M059J (cell line): ENCODE results near the gene ZNF786. TPM values are rescaled to one million over a fixed set of nuclear protein-coding genes. Genes with fewer than 3 reads are reported as not detected.

Experiments used
- DNase-seq: peaks from one replicate; pipeline ENCODE4 v3.0.0-alpha.2; 2012; ENCODE audit warnings: low read depth
- total RNA-seq: library from RNA; depleted of rRNA; stranded (reverse); fragments of >200 nt; shearing (Covaris generic); gene quantifications from 2 replicates; pipeline ENCODE4 v1.2.3, GENCODE V29; 2014; rRNA removed

ZNF786 gene
- total RNA-seq, 1 experiment from 2014 or later, result 3.9 TPM

- peak; percentile 99 for DNase-seq
Measured at GRCh38 chr7:149028346-149029109, 62.0 kb downstream of the ZNF786 start, which contains the start of gene PDIA4. Gene PDIA4 (minus strand): TSS chr7:149028505. CDS start chr7:149028408, 97 bp downstream.

DNA sequence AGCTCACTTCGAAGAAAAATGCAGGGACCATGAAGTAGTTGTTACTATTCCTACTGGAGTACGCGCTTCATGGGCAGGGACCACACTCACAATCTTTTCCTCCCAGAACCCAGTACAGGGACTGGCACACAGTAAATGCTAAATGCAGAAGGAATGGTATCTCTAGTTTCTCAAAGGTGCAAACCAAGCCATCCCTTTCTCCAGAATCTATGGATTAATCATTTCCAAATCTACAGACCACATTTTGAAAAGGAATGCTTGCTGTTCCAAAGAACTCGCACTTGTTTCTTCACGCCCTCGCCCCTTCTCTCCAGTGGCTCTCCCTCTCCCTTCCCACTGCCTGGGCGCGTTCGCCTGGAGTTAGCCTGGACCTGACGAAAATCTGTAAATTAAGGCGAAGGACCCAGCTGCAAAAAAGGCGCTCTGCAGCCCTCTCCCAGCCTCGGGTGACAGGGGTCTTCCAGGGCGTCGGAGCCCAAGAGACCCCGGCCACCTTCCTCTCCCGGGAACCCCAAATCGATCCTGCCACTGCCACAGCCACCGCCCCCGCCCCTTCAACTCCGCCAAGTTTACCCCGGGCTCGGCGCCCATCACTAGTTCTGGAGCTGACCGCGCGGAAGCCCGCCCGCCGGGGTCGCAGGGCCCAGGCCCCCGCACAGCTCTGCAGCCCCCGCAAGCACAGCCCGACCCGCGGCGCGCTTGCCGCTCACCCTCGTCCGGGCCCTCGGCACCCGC is 62.7 kb downstream of the ZNF786 start:
- peak; percentile 15 for DNase-seq

- DNase-seq, result no peak
Measured at GRCh38 chr7:149027055-149027454, 63.5 kb downstream of the ZNF786 start.

- no peak for DNase-seq
Measured at GRCh38 chr7:149023662-149024061, 66.9 kb downstream of the ZNF786 start.

GRCh38 chr7:149022756-149023360 is 67.7 kb downstream of the ZNF786 start:
- DNase-seq, result no peak

DNA sequence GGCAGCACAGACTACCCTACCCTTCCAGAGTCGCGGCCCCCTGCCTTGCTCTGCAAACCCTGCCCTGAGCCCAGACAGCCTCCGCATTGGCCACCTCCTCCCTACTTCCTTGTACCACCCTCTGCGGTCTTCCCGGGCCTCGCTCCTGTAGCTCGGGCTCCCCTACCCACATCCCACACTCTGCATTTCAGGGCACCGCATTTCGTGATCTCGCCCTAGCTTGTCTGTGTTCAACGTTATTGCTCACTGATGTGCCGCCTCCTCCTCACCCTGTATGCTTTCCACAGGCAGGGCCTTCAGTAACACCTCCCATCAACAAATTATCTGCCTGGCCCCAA is 68.8 kb downstream of the ZNF786 start:
- no peak for DNase-seq

- DNase-seq, result no peak
Measured at GRCh38 chr7:149020483-149020882, 70.0 kb downstream of the ZNF786 start.

Other genes with a start within 250 kb of the ZNF786 start
- 19.5 and 37.1 TPM in 2 replicates for gene EZH2, start 206.4 kb downstream of the ZNF786 start, total RNA-seq
- 307 and 409 TPM in 2 replicates for gene PDIA4, start 62.2 kb downstream of the ZNF786 start, total RNA-seq
- 1.1 and 3.1 TPM in 2 replicates for gene ZNF425, start 35.6 kb upstream of the ZNF786 start, total RNA-seq
- 16.0 and 20.9 TPM in 2 replicates for gene ZNF398, start 56.7 kb upstream of the ZNF786 start, total RNA-seq
- 9.9 and 21.4 TPM in 2 replicates for gene ZNF282, start 104.8 kb upstream of the ZNF786 start, total RNA-seq
- gene ZNF212, start 148.9 kb upstream of the ZNF786 start, total RNA-seq, result 7.5 and 9.6 TPM in 2 replicates
- gene ZNF783, start 171.5 kb upstream of the ZNF786 start, total RNA-seq, result 3.1 and 6.9 TPM in 2 replicates